Stimulated activated CD4-positive, alpha-beta T cell treated with anti-CD3 and anti-CD28 coated beads, TNF-alpha, amount 100 ng/mL, for 4 hours (primary cell): ENCODE measurements around the gene PIGT.

ENCODE experiments used
- DNase-seq, 3 experiments: peaks; one replicate each; pipeline ENCODE4 v3.0.0-alpha.2; 2020; ENCODE audit warnings: low read depth in 3 of 3

PIGT gene

GRCh38 chr20:45415822-45416637 lies at the start of gene PIGT:
Gene PIGT (plus strand): TSS chr20:45416141. CDS start chr20:45416157, 16 bp downstream.
- peak; percentile 57 to 82 (median 76) for DNase-seq

GRCh38 chr20:45366192-45366591 lies 49.7 kb upstream of the PIGT start:
- no peak for DNase-seq

GRCh38 chr20:45366631-45367030 lies 49.3 kb upstream of the PIGT start:
- DNase-seq: no peak

GRCh38 chr20:45367126-45367525 lies 48.8 kb upstream of the PIGT start:
- no peak for DNase-seq

- DNase-seq: no peak
Observed at GRCh38 chr20:45368221-45368980, 47.5 kb upstream of the PIGT start.

- DNase-seq: no peak
Observed at GRCh38 chr20:45370571-45371160, 45.3 kb upstream of the PIGT start.

GRCh38 chr20:45372241-45372640 lies 43.7 kb upstream of the PIGT start:
- DNase-seq: no peak

GRCh38 chr20:45372646-45373352 lies 43.1 kb upstream of the PIGT start:
- no peak for DNase-seq

- DNase-seq: peak; percentile 83 to 90 (median 86)
Observed at GRCh38 chr20:45373353-45374100, 42.4 kb upstream of the PIGT start.

- DNase-seq: no peak
Observed at GRCh38 chr20:45374101-45374467, 41.9 kb upstream of the PIGT start.

GRCh38 chr20:45374966-45375365 lies 41.0 kb upstream of the PIGT start:
- no peak for DNase-seq

- no peak for DNase-seq
Observed at GRCh38 chr20:45377269-45377668, 38.7 kb upstream of the PIGT start.

GRCh38 chr20:45378191-45378590 lies 37.8 kb upstream of the PIGT start, which contains the start of gene TP53TG5:
Gene TP53TG5 (minus strand): TSS chr20:45378325. CDS start chr20:45378236, 89 bp downstream.
- no peak for DNase-seq

GRCh38 chr20:45387274-45387673 lies 28.7 kb upstream of the PIGT start:
- DNase-seq: no peak

- no peak for DNase-seq
Observed at GRCh38 chr20:45390931-45391330, 25.0 kb upstream of the PIGT start.

GRCh38 chr20:45391559-45391958 lies 24.4 kb upstream of the PIGT start:
- no peak for DNase-seq

- no peak for DNase-seq
Observed at GRCh38 chr20:45392733-45393132, 23.2 kb upstream of the PIGT start.

- no peak for DNase-seq
Observed at GRCh38 chr20:45394221-45395113, 21.5 kb upstream of the PIGT start.

- DNase-seq: no peak
Observed at GRCh38 chr20:45395114-45395415, 20.9 kb upstream of the PIGT start.

GRCh38 chr20:45399018-45399417 lies 16.9 kb upstream of the PIGT start:
- DNase-seq: no peak
